Hepatocyte (in vitro differentiated cells): ENCODE measurements around the gene VPS29. TPM values are rescaled to one million over a fixed set of nuclear protein-coding genes. Genes with fewer than 3 reads are reported as not detected.
"Not testable (repeated sequence)": the region's sequence is repeated elsewhere in the genome, so short reads cannot be mapped to it uniquely, and the experiment has no call there.

Source experiments
- DNase-seq: peaks from one replicate; pipeline ENCODE4 v3.0.0-alpha.2; 2016; ENCODE audit warnings: low spot score
- H2AFZ ChIP-seq: fragments of 200-600 bp; sonication (generic); 2 replicates; pipeline ENCODE4 v1.6.0; 2016; ENCODE audit warnings: antibody characterized with exemption, mild to moderate bottlenecking
- H3K27ac ChIP-seq: fragments of 200-600 bp; sonication (generic); 2 replicates; pipeline ENCODE4 v1.5.1; 2016; ENCODE audit warnings: mild to moderate bottlenecking
- H3K27me3 ChIP-seq: fragments of 200-600 bp; sonication (generic); 2 replicates; pipeline ENCODE4 v1.6.1; 2016
- H3K36me3 ChIP-seq: fragments of 200-600 bp; sonication (generic); replicated peaks from 2 replicates; pipeline ENCODE4 v1.5.1; 2016; ENCODE audit warnings: low read depth; ENCODE audit not compliant: insufficient read depth
- H3K4me1 ChIP-seq: fragments of 200-600 bp; sonication (generic); 2 replicates; pipeline ENCODE4 v1.5.1; 2016; ENCODE audit warnings: mild to moderate bottlenecking, moderate library complexity; ENCODE audit not compliant: insufficient read depth
- H3K4me2 ChIP-seq: fragments of 200-600 bp; sonication (generic); 2 replicates; pipeline ENCODE4 v1.6.0; 2016
- H3K4me3 ChIP-seq: fragments of 200-600 bp; sonication (generic); 2 replicates; pipeline ENCODE4 v1.5.1; 2016; ENCODE audit warnings: mild to moderate bottlenecking
- H3K79me2 ChIP-seq: fragments of 200-600 bp; sonication (generic); 2 replicates; pipeline ENCODE4 v1.6.0; 2017; ENCODE audit warnings: mild to moderate bottlenecking
- H3K9me2 ChIP-seq: fragments of 200-600 bp; sonication (generic); replicated peaks from 2 replicates; pipeline ENCODE4 v1.6.0; 2017; ENCODE audit warnings: mild to moderate bottlenecking; ENCODE audit not compliant: insufficient read depth
- H3K9me3 ChIP-seq: fragments of 200-600 bp; sonication (generic); 2 replicates; pipeline ENCODE4 v1.5.1; 2016; ENCODE audit warnings: low read depth, mild to moderate bottlenecking
- H4K20me1 ChIP-seq: fragments of 200-600 bp; sonication (generic); 2 replicates; pipeline ENCODE4 v1.6.0; 2016; ENCODE audit warnings: mild to moderate bottlenecking; ENCODE audit not compliant: insufficient read depth, poor library complexity, severe bottlenecking
- CTCF ChIP-seq: fragments of 200-600 bp; sonication (generic); IDR thresholded peaks from 2 replicates; pipeline ENCODE4 v1.5.1; 2016; ENCODE audit warnings: antibody characterized with exemption, mild to moderate bottlenecking; ENCODE audit not compliant: poor library complexity
- EZH2 ChIP-seq: fragments of 200-600 bp; sonication (generic); IDR thresholded peaks from 2 replicates; pipeline ENCODE4 v1.6.1; 2016; ENCODE audit warnings: antibody characterized with exemption, mild to moderate bottlenecking, borderline replicate concordance
- EZH2phosphoT487 ChIP-seq: fragments of 200-600 bp; sonication (generic); IDR thresholded peaks from one replicate; pipeline ENCODE4 v1.6.1; 2018; ENCODE audit warnings: antibody characterized with exemption, mild to moderate bottlenecking, low read depth, moderate library complexity; ENCODE audit not compliant: unreplicated experiment, severe bottlenecking
- WGBS: methylation state at CpG from one replicate; pipeline ENCODE4 v1.1.6; 2016; ENCODE audit warnings: low lambda C conversion rate; ENCODE audit errors: missing lambda C conversion rate; 5-methylcytosine and 5-hydroxymethylcytosine counted together
- polyA plus RNA-seq: library from polyadenylated mRNA; unstranded; fragments of >200 nt; fragmentation: Nextera tagmentation; extraction: Ambion mirVana; gene quantifications from 2 replicates; pipeline ENCODE4 v1.2.1, GENCODE V29; 2016
- total RNA-seq: library from RNA; depleted of rRNA; stranded (reverse); fragments of >200 nt; gene quantifications from 2 replicates; pipeline ENCODE4 v1.2.3, GENCODE V29; 2014

The VPS29 gene
- total and polyA plus RNA-seq, 2 experiments from 2014 or later: 102 to 176 TPM

- WGBS: 80% methylated on average over 5 of the region's 5 CpGs
- no peak for TF ChIP-seq EZH2
- no peak for TF ChIP-seq CTCF
- no peak for TF ChIP-seq EZH2phosphoT487
- H3K36me3 ChIP-seq: no peaks in the 10 kb centered on the region
- H3K4me3 ChIP-seq: no peak overlapping the region
- no peak overlapping the region for H2AFZ ChIP-seq
- no peak for DNase-seq
- H4K20me1 ChIP-seq: no peaks in the 10 kb centered on the region
- H3K79me2 ChIP-seq: peaks cover 26% of the 10 kb centered on the region
- peaks cover 15% of the 10 kb centered on the region for H3K4me1 ChIP-seq
- peak overlapping the region; percentile 79 for H3K4me2 ChIP-seq
- H3K27me3 ChIP-seq: no peaks in the 10 kb centered on the region
- H3K9me3 ChIP-seq: no peaks in the 10 kb centered on the region
- no peaks in the 10 kb centered on the region for H3K9me2 ChIP-seq
- H3K27ac ChIP-seq: no peak overlapping the region
Observed at GRCh38 chr12:110466791-110467190, 35.1 kb downstream of the VPS29 start.

- not testable (repeated sequence) for H3K27me3 ChIP-seq, H3K4me2 ChIP-seq, H3K27ac ChIP-seq, H4K20me1 ChIP-seq, H2AFZ ChIP-seq, H3K4me3 ChIP-seq, H3K9me3 ChIP-seq, H3K36me3 ChIP-seq, H3K9me2 ChIP-seq, DNase-seq
- Histone ChIP-seq H3K4me1 (peaks cover 15% of the 10 kb centered on the region), H3K79me2 (peaks cover 26% of the 10 kb centered on the region)
- 97% methylated on average over 11 of the region's 11 CpGs for WGBS
Observed at GRCh38 chr12:110465765-110466164, 36.1 kb downstream of the VPS29 start.

- Histone ChIP-seq H3K27me3 (no peaks in the 10 kb centered on the region), H3K4me1 (peaks cover 15% of the 10 kb centered on the region), H2AFZ (no peak overlapping the region), H4K20me1 (no peaks in the 10 kb centered on the region), H3K36me3 (no peaks in the 10 kb centered on the region), H3K4me2 (no peak overlapping the region), H3K27ac (no peak overlapping the region), H3K9me2 (no peaks in the 10 kb centered on the region), H3K4me3 (no peak overlapping the region), H3K79me2 (peaks cover 26% of the 10 kb centered on the region), H3K9me3 (no peaks in the 10 kb centered on the region)
- WGBS: 94% methylated on average over 2 of the region's 2 CpGs
- TF ChIP-seq CTCF: no peak
- TF ChIP-seq EZH2: no peak
- TF ChIP-seq EZH2phosphoT487: no peak
- DNase-seq: no peak
Observed at GRCh38 chr12:110465024-110465423, 36.9 kb downstream of the VPS29 start.

- H3K4me1 ChIP-seq, H3K4me3 ChIP-seq, H3K4me2 ChIP-seq, H2AFZ ChIP-seq, H3K27ac ChIP-seq, H3K9me2 ChIP-seq, DNase-seq, H3K36me3 ChIP-seq, H4K20me1 ChIP-seq, H3K27me3 ChIP-seq, H3K79me2 ChIP-seq, H3K9me3 ChIP-seq: not testable (repeated sequence)
- 95% methylated on average over 5 of the region's 5 CpGs for WGBS
Observed at GRCh38 chr12:110461189-110461588, 40.7 kb downstream of the VPS29 start.

GRCh38 chr12:110458756-110459155, 43.2 kb downstream of the VPS29 start:
- 90% methylated on average over 4 of the region's 4 CpGs for WGBS
- TF ChIP-seq EZH2: no peak
- no peak for TF ChIP-seq EZH2phosphoT487
- no peak for TF ChIP-seq CTCF

More at GRCh38 chr12:110458756-110459155, 43.2 kb downstream of the VPS29 start:
- Histone ChIP-seq H3K4me3 (no peak overlapping the region), H3K4me1 (no peaks in the 10 kb centered on the region), H3K4me2 (no peak overlapping the region), H3K79me2 (no peaks in the 10 kb centered on the region), H3K27me3 (no peaks in the 10 kb centered on the region), H3K36me3 (no peaks in the 10 kb centered on the region), H4K20me1 (no peaks in the 10 kb centered on the region), H3K9me3 (no peaks in the 10 kb centered on the region), H3K9me2 (no peaks in the 10 kb centered on the region), H3K27ac (no peak overlapping the region), H2AFZ (no peak overlapping the region)
- no peak for DNase-seq
